Stimulated activated CD4-positive, alpha-beta T cell treated with anti-CD3 and anti-CD28 coated beads, Interleukin-4, amount 100 ng/mL, for 4 hours (primary cell): ENCODE measurements around the gene SLC25A21.

ENCODE experiments used
- DNase-seq, 2 experiments: peaks; one replicate each; pipeline ENCODE4 v3.0.0-alpha.2; 2020

SLC25A21 gene

DNA sequence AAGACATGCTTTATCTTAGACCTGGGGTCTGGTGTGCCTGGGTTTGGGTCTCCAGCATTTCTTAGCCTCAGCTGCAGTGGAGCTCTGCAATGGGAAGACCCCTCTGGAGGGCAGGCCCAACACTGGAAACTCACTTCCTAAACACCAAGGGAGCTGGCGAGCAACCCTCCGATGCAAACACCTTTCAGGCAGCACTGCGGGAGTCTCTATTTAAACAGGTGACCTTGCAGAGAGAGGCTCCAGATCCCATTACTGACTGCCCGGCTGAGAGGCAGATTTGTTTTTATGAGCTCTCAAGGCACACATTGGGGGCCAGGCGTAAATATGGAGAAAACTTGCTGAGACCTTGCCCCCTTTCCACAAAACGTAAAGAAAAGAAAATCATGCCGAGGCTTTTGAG is 315.3 kb downstream of the SLC25A21 start:
- DNase-seq, result no peak

DNA sequence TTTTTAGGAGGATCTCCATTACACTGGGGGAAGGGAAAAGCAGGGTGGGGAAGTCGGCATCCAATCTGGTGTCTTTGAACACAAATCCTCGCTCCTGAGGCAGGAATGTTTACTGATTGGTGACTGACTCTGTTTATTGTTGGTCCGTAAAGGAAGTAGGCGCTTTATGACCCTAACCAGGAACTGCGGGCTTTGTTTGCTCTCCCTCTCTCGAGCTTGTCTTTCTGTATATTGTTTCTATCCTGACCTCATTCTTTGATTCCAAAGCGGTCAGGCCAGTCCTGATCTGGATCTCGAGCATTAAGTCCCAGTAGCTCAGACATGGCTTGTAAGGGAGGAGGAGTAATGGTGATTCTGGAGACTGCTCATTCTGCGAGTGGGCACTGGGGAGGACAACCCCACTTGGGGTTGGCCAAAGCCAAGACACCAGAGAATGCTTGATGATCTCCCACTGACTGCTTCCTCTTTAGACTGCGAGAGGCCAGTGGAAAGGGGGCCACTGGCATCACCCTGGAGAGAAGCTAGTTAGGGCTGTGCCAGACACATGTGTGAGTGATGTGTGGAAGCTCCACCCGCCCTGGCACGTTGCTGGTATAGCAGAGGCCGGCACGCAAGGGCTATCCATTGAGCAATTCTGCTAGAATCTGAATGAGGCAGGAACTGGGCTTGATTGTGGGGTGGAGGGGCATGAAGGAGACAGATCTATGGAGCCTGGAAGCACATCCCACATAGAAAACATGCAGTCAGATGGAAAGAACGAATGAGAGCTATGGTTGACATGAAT is 316.1 kb downstream of the SLC25A21 start:
- DNase-seq, result no peak

DNA sequence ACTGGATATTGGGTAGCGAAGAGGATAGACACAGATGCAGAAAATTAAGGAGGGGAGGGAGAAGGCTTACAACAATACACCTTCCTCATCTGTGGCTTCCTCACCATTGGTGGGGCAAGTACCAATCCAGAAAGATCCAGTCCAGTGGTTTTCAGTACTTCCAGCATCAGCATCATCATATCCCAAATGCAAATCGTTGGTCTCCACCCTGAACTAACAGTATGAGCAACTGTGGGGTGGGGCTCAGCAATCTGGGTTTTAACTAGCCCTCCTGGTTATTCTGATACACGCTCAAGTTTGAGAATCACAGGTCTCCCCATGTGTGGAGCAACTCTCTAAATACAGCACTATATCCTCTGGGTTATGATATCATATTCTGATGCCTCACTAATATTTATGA is 317.0 kb downstream of the SLC25A21 start:
- DNase-seq, result no peak

DNA sequence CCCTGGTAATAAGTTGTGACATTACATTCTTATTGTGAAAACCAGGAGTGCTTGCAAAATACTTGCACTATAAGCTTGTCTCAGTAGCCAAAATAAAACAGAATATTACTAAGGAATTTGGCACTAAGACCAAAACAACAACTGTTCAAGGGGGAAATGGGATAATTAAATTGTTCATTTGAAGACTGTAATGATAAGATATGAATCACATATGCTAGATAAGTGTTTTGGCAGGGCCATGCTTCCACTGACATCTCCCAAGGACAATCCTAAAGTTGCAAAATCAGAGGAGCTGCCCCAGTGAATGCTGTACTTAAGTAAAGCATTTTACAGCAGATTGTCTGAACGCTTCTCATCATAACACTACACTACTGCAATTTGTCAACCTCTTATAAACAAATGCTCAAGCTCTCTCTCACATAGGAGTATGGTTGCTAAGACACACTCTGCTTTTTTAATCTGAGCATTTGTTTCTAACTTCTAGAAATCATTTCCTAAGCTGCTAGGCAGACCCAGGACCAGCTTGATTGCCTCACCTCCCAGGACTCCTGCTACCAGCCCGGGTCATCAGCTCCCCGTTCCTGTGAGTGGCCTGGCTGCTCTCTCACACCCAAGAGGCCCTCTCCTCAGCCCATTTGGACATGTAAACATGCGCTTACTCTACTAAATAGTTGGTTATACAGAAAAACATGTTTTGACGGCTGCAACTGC is 319.3 kb downstream of the SLC25A21 start:
- no peak for DNase-seq

DNA sequence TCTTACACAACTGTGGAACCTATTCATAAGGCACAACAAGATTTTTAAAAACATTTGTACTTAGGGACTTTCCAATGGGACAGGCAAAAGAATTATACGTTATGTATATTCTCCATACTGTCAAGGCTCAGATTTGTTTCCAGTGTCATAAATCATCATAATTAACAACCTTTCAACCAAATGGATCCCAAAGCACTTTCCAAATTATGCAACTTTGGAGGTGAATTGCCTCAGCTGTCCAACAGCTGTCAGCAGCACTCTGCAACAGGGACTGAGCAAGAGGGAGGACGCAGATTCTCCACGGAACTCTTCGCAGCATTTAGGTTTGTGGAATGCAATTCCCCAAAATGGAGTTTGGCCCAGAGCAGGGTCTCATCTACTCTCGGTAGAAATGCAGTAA is 324.2 kb downstream of the SLC25A21 start:
- DNase-seq, result no peak

DNA sequence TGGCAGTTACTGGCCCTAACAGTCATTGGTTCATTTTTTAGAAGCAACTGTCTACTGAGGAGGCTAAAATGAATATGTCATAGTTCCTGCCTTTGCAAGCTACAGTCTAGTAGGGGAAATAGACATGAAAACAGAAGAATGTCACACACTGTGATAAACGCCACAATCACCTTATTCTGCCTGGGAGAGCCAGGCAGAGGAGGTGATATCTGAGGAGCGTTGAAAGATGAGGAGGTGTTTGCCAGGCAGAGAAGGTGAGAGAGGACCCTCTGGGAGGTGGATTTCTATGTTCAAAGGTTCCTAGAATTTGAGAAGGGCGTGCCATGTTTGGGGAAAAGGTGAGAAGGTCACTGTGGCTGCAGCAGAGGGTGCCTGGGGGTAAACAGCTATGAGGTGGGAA is 325.0 kb downstream of the SLC25A21 start:
- DNase-seq, result no peak

DNA sequence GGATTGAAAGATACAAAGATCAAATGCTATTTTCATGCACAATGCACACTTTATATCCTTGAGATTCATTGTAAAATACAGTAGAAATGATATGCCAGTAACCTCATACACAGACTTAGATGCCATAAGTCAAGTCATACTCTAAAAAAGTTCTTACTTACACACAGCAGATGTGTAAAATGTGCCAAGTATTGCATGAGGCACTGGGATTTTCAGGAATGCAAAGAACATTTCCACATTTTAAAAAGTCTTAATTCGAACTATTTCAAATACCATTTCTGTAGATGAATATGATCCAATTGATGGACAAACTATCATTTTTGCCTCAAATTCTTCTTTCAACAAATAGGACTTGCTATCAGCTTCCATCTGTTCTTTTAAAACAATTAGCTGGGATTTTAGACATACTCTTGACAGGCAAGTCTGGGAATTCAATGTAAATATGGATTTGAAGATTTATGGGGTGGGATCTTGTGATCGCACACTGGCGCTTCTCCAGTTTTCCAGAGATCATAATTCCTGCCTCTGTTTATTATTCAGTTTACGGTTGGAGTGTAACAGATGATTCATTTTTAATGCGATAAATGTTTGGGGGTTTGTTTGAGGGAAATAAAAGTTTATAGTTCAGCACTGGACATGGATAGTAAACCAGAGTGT is 326.9 kb downstream of the SLC25A21 start:
- no peak for DNase-seq

DNA sequence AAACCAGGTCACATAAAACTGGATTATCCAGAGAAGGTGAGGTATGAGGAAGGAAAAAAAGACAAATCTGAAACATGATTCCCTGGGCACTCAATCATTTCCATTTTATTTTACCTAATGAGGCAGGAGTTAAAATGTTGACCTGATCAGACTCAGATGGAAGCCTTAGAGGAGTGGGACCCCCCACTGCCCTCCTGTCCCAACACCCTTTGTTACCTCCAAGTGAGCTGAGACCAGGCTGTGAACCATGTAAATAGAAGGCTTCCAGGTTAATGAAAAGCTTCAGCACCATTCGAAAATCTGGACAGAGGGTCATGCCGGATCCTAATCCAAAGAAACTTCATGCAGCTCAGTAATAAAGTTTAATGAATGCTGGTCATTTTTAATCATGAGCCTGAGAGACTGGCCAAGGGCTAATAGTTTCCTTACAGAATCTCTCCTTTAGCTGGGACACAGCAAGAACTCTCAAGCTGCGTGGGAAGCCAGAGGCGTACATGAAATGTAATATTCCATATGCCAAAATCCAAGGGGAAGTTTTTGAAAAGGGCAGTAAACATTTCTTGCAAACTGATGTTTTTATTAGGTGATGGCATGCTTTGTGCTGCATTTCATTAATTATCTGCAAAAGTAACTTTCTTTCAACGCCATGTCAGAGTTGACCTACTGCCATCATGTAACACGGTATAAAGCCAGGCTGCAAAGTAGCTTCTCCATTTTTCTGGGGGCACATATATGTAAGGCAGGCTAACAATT is 327.8 kb downstream of the SLC25A21 start:
- no peak for DNase-seq

DNA sequence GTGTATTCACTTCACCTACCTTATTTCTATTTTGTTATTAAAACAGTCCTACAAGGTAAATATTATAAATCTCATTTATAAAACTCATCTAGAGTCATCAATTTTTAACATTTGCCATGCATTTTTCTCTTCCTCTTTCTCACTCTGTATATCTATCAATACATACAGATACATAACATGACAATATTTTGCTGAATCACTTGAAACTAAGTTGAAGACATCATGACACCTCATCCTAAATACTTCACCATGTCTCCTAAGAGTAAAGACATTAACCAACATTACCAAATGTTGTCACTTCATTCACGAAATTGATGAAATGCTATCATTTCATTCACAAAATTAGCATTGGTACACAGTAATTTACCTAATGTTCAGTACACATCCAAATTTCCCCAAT is 329.0 kb downstream of the SLC25A21 start:
- no peak for DNase-seq

DNA sequence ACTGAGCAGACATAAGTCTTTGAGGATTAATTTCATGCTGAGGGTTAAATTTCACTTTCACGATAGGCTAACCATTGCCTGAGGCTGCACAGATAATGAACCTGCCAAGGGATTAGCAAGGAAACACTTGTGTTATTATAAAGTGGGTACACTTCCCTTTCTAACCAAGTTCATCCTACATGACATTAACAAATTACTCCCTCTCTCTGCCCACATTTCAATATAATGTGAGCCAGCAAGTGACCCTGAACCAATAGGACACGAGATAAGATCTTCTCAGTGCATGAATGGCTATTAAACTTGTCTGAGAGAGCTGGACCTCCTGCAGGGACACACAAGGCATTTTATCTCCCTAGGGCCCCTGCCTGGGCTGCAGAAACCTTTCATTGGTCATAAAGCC is 337.3 kb downstream of the SLC25A21 start:
- DNase-seq, result no peak

DNA sequence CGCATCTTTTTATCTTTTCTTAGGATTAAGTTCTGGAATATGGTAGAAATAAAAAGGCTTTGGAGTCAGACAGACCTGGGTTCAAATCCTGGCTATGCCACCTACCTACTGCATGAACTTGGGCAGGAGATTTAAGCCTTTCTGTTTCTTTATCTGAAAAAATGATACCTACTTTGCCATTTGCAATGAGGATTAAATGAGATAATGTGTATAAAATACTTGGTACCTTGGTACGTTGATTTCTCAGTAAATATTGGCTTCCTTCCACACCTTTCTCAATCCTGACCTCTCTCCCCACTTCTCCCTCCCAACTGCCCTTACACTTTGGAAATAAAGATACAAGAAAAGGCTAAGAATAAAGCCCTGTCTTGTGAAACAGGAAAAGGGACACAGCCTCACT is 338.1 kb downstream of the SLC25A21 start:
- DNase-seq, result no peak

DNA sequence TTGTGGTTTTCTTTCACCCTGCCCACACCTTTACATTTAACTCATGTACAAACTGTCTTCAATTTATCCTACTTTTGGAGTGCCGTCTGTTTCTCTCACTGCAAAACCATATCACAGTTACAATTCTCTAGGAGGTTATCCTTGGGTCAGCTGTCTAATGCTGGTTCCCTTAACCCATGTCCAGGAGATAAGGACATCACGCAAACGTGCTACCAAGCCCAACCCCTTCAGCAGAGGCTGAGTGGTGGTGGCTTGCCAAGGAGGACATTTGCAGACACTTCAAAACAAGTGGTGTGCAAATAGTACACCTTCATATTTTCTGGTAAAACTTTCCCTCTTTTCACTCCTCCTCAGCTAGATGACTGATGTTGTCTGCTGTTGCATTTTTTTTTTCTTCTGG is 342.9 kb downstream of the SLC25A21 start:
- DNase-seq, result no peak

DNA sequence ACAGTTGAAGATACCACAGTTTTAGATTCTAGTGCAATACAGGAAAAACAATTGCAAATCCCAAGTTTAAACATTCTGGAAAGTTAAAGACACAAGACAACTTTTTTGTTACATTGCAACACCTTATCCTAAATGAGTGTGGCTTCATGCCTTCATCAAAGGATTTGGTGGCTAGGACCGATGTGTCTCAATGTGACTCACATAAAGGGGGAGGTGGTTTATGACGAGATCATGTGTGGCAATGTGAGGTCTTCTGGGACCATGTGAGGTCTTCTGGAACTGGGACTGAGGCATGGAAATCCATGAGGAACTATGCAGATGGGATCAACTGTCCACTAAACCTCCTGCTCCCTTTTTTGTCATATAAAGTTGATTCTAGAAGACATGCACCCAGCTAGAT is 344.5 kb downstream of the SLC25A21 start:
- no peak for DNase-seq

DNA sequence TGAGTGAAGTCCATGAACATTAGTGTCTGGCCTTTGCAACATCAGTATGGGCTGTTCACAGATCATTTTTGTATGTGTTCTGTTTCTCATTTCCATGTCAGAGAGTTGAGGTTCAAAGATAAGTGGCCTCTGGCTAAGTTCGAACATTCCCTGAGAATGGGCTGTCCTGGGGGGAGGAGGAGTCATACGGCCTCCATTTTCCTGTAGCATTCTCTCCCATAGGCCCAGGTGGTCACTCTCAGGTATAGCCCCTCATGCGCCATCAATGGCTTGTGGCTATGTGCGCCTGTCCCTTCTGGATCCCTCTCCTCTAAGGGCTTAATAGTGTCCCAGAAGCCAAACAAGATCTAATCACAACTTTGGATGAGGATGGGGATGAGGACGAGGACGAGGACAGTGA is 345.8 kb downstream of the SLC25A21 start:
- no peak for DNase-seq

DNA sequence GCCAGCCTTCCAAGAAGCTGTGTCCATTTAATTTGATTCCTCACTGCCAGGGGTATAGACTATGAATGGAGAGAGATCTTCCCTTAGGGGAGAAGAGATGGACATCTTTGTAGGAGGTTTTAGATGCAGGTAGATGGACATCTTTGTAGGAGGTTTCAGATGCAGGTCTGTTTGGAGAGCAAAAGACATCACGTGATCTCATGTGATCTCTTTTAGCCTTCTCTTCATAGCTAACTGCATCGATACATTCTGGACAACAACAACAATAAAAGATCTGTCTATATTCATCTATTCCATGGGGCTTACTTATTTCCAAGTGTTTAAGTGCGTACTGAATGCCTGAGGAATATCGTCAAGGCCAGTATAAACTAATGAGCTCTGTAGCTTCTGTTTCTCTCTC is 347.6 kb downstream of the SLC25A21 start:
- no peak for DNase-seq

DNA sequence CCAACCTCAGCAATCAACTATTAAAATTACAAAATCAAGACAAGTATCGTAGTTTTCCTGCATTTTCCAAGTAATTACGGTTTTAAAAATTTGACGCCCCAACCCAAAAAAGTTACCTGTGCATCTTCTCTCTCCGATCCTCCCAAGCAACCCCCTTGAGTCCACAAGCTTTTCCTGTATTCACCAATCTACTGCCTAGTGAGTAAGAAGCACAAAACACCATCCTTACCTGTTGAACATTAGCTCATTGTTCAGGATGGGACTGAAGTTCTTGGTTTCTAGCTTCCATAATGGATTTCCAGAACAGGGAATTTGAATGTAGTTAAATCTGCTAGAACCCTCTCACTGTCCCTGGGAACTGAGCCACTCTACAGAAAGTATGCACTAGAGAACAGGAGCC is 348.8 kb downstream of the SLC25A21 start:
- DNase-seq, result no peak

DNA sequence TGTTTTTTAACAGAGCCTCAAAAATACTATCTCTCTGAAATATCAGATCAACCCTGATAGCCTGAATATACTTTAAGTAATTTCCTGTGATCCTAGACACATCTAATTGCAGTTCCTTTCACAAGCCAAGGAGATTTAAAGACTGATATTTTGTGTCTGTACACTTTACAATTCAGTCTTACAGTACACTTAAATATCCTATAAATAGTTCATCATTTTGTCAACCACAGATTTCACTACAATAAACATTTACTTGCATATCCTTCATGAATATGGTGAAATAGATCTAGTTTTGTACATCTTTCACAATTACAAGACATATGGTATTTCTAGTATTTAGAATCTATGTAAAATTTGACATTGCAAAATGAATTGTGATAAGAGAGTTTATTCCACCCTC is 349.7 kb downstream of the SLC25A21 start:
- no peak for DNase-seq

DNA sequence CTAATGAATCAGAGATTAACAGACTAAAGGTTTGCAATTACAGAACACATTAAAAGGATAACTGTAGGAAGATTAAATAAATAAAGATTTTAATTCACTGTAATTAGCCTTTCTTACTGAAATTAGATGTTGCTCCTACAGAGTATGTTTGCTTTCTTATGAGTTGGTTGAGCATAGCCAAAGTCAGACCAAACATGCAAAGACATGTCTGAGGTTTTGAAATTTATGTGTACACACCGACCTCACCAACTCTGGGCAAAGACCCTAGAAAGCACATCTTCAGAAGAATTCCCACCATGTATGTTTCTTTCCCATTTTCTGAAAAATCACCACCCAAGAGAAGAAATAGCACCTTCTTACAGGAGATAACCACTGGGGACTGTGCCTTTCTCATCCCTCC is 351.5 kb downstream of the SLC25A21 start:
- no peak for DNase-seq

DNA sequence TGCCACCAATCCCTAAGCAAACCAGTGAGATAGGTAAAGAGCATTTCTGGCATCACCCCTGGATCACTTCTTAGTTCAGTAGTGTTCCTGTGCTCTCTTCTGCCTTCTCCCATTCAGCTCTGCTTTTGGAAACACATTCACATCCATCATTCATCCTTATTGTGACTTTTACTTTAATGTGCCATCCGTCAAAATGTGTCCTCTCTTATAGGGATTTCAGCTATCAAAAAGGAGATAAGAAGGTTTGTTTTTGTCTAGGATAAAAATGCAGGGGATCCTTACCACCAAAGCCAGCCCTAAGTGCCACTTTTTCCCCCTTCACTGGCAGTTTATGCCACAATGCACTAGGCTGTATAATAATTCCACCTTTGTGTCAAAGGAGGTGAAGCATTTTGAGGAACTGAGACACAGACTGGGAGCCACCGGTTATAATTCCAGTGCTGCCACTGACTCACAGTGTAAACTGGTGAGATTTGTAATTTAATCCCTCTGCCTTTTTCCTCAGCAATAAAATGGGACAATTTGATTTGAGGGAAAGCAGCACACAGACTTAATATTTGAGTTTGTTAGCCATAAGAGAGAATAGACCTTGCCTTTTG is 352.2 kb downstream of the SLC25A21 start:
- no peak for DNase-seq

DNA sequence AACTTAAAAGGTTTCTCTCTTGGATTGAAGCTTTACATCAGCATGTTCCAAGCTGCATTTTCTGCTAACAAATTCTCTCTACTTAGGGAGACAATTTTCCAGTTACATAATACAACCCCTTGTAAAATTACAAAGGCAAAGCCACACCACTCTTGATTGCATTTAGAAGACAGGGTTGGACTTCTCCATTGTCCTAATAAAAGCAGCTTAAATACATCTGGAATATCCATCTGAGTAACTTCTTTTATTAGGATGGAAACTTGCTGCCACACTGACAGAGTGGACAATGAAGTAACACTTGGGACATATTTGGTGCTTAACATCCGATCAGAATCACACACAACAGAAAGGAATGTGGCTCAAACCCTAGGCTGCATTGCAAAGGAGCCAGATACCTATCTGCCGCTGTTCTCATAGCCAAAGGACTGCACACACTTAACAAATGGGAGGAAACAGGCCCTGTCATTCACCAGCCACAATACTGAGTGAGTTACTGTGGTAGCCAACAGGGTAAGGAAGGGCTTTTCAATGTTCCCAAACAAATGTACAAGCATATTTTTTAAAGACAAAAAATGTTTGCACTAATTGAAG is 353.5 kb downstream of the SLC25A21 start:
- no peak for DNase-seq

DNA sequence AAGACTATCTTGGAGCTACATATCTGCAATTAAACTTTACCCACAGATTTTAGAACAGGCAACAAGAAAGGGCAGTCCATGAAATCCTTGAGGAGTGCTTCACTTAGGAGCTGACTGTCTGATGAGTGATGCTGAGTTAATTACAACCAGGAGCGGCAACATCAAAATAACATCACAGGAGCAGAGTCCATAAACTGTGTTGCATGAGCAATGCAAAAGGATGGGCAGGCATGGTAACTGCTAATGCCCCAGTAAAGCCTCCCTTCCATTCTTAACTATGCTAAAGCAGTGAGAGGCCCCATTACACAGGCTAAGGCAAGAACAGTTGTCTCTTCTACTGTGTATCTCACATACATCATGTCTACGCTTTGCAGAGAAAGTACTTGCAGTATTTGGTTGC is 354.2 kb downstream of the SLC25A21 start:
- no peak for DNase-seq

DNA sequence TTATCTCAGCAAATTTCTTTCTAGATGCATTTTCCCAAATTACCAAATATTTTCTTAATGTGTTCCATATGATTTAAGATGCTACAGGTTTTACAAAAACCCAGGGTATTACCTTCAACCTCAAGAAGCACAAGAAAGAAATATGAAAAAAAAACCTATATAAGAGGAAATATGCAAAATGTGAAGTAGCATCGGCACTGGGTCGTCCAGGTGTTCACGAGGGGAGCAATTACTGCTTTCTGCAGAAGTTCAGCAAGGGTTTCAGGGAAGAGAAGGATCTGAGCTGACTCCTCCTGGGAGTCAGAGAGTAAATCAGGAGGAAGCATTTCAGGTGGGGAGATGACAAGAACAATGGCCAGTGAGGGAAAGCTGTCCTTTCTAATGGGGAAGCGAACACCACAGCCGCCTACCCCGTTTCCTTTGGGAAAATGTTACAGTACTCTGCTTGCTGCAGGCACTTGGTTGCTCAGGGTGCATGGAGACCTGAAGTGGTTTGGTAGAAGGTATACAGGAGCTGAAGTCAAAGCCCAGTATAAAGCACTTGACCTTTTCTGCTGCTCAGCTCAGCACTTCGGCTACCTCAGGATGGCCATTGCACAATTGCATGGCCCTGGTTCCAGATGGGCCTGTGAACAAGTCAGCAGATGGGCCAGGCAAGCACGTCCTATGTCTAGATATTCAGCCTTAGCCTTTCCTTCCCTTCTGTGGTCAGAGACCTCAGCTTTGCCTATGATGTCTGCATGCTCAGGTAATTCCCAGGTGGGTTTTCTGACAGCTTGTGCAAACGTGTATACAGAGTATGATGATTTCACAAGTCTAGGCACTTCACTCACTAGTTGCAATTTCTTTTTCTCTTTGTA is 355.1 kb downstream of the SLC25A21 start:
- DNase-seq, result no peak
